ENCODE data around the gene FAM227A.
A peak's percentile ranks its signal among the peaks of the same experiment; 100 is the strongest.

Gene FAM227A

DNA sequence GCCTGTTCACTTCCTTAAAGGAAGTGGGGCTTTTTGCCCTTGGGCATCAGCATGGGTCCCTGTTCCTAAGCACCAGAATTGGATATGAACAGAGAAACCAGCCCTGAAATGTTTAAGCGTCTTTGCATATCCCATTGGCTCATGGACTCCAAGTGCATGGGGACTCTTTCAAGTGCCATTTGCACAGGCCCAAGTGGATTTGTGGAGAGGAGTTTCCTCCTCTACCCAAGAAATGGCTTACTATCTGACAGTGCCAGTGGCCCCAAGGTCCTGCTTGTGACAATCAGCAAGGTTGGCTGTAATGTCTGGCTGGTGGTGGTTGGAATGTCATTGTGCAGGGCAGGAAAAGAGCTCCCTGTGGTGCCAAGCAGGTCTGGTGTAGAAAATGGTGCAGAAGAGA, 29.6 kb upstream of the FAM227A start:
- H3K27ac ChIP-seq, result no peak overlapping the region
- no peak for TF ChIP-seq ZFX (IDR thresholded peaks at IDR 0.05)
- TF ChIP-seq, protein P1, sequence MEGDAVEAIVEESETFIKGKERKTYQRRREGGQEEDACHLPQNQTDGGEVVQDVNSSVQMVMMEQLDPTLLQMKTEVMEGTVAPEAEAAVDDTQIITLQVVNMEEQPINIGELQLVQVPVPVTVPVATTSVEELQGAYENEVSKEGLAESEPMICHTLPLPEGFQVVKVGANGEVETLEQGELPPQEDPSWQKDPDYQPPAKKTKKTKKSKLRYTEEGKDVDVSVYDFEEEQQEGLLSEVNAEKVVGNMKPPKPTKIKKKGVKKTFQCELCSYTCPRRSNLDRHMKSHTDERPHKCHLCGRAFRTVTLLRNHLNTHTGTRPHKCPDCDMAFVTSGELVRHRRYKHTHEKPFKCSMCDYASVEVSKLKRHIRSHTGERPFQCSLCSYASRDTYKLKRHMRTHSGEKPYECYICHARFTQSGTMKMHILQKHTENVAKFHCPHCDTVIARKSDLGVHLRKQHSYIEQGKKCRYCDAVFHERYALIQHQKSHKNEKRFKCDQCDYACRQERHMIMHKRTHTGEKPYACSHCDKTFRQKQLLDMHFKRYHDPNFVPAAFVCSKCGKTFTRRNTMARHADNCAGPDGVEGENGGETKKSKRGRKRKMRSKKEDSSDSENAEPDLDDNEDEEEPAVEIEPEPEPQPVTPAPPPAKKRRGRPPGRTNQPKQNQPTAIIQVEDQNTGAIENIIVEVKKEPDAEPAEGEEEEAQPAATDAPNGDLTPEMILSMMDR (conservative IDR thresholded peaks at IDR 0.05), result no peak

DNA sequence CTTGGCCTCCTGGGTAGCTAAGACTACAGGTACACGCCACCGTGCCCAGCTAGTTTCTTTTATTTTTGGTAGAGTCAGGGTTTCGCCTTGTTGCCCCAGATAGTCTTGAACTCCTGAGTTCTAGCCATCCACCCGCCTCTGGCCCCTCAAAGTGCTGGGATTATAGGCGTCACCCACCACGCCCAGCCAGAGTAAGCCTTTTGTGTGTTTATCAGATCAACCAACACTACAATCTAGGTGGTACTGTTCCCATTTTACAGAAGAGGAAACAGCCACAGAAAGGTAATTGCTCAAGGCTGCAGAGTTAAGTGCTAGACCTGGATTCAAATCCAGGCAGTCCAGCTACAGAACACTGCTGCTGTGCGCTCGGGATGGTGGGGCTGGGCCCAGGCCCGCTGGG, 28.7 kb upstream of the FAM227A start:
- TF ChIP-seq, protein P1 (conservative IDR thresholded peaks at IDR 0.05), result no peak
- no peak for TF ChIP-seq ZFX (IDR thresholded peaks at IDR 0.05)
- no peak overlapping the region for H3K27ac ChIP-seq

DNA sequence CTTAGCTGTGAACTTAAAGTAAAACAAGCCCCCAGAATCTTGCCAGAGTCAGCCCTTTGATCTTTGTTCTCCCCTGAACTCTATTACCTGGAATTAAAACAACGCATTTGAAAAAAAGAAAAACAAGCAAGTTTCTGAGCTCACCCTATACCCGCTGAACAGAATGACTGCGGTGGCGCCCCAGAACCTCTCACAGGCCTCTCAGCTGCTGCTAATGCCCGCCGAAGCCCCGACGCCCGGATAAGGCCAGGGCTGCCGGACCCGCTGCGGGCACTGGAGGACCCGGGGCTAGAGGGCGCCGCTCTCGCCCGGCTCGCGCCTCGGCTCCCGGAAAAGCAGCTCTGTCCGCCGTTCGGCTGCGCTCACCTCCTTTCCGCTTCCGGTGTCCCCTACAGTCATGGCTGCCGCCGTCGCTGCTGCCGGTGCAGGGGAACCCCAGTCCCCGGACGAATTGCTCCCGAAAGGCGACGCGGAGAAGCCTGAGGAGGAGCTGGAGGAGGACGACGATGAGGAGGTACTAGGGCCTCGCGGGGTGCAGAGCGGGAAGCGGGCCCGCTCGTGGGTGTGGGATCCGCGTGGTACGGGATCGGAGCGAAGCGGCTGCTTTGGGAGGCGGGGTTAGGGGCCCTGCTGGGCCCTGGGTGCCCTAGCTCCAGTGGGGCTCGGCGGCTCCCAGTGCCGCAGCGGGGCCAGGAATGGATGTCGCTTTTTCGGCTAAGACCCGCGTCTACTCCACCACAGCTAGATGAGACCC, 25.6 kb upstream of the FAM227A start, which contains the start of gene TOMM22:
TOMM22 (plus strand) TSS at position 376 of the 754 bp plus-strand sequence; CDS start at position 398, 22 bp downstream.
- H3K27ac ChIP-seq, result peak within 1 kb of the TSS; percentile 88
- TF ChIP-seq, protein P1 (conservative IDR thresholded peaks at IDR 0.05), result peak; percentile 97
- TF ChIP-seq ZFX (IDR thresholded peaks at IDR 0.05), result peak; percentile 81

DNA sequence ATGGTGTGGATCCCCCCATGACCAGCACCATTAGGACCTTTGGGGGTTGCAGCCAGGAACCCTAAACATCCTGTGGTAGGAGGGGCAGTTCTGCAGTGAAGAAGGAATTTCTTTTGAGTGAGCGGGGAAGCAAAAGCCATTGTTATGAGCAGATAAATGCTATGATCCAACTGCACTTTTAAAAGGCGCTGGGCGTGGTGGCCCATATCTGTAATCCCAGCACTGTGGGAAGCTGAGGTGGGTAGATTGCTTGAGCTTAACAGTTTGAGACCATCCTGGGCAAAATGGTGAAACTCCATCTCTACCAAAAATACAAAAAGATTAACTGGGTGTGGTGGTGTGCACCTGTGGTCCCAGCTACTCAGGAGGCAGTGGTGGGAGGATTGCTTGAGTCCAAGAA, 19.6 kb upstream of the FAM227A start:
- TF ChIP-seq ZFX (IDR thresholded peaks at IDR 0.05), result no peak
- TF ChIP-seq, protein P1 (conservative IDR thresholded peaks at IDR 0.05), result no peak
- no peak overlapping the region for H3K27ac ChIP-seq

DNA sequence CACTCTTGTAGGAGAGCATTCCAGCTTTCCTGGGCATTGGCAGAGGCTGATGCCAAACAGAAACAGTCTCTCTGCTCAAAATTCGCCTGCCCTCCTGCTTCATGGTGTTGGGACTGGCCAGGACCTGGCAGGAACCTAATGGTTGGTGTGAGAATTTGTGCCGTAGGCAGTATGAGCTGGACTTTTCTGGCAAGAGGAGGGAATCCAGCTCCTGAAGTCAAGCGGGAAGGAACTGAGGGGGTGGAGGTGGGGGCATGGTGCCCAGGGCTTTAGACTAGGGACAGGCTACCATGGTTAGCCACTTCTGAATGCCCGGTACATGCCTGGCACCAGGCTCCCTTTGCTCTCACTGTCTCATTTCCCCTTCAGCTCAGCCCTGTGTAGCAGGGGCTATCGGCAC, 18.7 kb upstream of the FAM227A start:
- H3K27ac ChIP-seq, result no peak overlapping the region
- TF ChIP-seq, protein P1 (conservative IDR thresholded peaks at IDR 0.05), result no peak
- TF ChIP-seq ZFX (IDR thresholded peaks at IDR 0.05), result no peak

DNA sequence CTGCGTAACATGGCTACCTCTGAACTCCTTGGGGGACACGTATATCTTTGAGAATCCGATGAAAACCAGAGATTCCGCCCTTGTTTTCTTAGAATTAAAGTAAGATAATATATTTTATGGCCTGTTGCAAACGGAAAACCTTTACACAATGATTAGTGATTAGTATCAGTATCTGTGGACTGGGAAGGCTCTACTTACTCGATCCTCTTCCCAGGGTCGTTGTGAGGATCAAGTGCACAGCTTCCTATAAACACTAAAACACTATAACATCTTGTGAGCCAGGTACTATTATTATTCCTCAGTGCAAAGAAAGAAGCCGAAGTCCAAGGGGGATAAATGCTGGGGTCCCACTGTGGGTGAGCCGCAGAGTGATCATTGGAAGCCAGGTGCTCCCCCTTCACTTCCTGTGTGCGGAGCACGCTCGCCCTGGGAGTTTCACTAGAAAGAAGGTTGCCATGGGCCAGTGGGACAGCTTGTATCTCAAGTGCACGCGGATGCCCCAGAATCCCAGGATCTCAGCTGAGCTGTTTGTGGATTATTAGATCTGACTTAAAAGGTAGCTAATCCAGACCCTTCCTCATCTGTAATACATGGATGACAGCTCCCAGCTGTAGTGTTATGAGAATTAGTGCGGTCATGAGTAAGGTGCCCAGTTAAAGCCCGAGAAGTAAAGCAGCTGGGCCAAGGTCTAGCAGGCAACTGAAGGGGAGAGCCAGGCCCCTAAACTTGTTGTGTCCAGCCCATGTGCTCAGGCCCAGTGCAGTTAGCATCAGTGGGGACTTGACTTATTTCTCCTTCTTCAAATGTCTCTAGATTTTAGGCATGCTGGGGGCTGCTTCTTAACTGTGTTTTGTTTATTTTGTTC, 1.1 kb upstream of the FAM227A start:
- peak overlapping the region; percentile 87 for H3K27ac ChIP-seq
- TF ChIP-seq ZFX (IDR thresholded peaks at IDR 0.05), result peak; percentile 23; the same call in 1 of the 2 replicates
- TF ChIP-seq, protein P1 (conservative IDR thresholded peaks at IDR 0.05), result no peak

Measured in C4-2B (cell line).